GM12874 (cell line): Measurements from ENCODE around the gene IMMP2L.

Experiments
- TF ChIP-seq, protein P1 (sequence below): IDR thresholded peaks from 2 replicates; pipeline ENCODE4 v1.5.1; 2011; ENCODE audit warnings: low read depth, mild to moderate bottlenecking, control low read depth, low read length, moderate library complexity; ENCODE audit not compliant: insufficient read depth

IMMP2L gene

DNA sequence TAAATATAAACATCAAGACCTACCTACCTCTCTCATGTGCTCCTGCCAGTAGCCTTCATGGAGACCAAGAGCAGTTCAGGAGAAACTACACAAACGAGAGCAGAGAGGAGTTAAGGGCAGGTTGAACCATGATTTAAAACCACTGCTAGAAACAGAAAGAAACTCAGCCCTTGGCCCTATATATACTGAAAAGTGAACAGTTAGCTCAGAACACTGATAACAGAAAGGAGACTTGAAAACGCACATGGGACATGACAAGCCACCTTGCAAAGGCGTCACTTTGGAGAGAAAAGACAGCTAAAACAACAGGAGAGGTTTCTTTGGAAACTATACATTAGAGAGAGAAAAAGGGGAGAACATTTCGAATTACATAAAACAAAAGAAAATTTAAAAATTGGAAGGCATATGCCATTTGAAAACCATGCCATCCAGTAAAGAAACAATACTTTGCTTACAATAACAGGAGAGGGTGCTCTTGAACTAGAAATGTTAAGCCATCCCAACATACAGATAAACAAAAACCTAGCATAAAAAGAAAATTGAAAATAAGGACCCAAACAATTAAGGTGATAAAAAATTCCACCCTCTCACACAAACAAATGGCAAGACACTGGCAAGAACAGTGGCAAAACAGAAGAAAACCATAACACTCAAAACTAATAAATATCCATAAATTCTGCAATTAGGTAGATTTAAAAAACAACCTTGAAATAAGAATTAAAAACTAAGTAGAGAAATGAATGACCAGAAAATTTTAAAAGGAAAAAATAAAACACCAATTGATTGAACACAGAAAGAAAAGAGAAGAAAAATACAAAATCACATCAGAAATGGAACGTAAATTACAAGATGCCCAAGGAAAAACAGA, 232.7 kb downstream of the IMMP2L start:
- TF ChIP-seq, protein P1, sequence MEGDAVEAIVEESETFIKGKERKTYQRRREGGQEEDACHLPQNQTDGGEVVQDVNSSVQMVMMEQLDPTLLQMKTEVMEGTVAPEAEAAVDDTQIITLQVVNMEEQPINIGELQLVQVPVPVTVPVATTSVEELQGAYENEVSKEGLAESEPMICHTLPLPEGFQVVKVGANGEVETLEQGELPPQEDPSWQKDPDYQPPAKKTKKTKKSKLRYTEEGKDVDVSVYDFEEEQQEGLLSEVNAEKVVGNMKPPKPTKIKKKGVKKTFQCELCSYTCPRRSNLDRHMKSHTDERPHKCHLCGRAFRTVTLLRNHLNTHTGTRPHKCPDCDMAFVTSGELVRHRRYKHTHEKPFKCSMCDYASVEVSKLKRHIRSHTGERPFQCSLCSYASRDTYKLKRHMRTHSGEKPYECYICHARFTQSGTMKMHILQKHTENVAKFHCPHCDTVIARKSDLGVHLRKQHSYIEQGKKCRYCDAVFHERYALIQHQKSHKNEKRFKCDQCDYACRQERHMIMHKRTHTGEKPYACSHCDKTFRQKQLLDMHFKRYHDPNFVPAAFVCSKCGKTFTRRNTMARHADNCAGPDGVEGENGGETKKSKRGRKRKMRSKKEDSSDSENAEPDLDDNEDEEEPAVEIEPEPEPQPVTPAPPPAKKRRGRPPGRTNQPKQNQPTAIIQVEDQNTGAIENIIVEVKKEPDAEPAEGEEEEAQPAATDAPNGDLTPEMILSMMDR = no peak

GRCh38 chr7:111328487-111328886, 233.8 kb downstream of the IMMP2L start:
- TF ChIP-seq, protein P1 = no peak

DNA sequence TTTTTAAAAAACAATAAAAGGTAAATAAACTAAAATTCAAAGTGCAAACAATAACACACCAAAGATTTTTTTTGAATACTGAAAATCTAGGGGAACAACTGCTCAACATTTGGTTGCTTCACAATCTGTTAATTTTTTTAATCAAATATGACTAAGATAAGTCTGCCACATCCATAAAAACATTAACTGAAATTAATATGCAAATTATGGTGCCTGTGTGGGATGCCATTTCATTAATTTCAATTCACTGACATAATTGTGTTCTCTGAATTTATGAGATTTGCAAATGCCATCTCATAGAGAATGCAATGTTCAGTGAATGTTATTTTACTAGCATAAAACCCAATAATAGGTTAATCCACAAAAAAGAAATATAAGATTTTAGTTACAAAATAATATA, 237.5 kb downstream of the IMMP2L start:
- TF ChIP-seq, protein P1 = no peak

DNA sequence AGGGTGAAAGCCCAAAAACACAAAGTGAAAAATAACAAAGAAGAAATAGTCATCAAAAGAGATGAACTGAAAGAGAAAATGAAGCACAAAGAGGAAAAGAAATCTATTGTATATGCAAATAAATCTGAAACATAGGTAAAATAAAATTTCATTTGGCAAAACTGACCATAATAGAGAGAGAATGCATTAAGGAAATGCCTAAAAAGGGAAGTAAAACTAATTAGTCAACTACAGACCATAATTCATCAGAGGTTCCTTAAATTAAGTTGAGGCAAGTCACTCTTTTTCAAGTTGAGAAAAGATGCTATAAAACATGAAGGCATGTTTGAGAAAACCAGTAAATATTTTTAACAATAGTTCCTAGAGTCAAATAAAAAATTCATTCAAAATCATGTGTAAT, 238.1 kb downstream of the IMMP2L start:
- TF ChIP-seq, protein P1 = no peak

DNA sequence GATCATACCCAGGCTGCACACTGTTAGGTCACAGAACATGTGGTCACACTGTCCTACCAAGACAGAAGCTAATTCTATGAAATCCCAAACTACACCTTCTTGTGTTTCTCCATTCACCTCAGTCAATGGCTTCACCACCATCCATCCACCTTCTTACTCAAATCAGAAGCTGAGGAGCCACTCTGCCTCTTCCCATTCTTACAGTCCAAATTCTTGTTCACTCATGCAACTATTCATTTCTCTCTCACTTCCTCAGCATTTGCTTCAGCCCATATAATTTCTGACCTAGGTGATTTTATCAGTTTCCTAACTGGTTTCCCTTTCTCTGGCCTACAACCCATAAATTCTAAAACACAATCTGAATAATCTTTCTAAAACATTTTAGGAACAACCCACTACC, 242.2 kb downstream of the IMMP2L start:
- TF ChIP-seq, protein P1 = no peak

- TF ChIP-seq, protein P1 = no peak
Measured at GRCh38 chr7:111312966-111313365, 249.3 kb downstream of the IMMP2L start.

DNA sequence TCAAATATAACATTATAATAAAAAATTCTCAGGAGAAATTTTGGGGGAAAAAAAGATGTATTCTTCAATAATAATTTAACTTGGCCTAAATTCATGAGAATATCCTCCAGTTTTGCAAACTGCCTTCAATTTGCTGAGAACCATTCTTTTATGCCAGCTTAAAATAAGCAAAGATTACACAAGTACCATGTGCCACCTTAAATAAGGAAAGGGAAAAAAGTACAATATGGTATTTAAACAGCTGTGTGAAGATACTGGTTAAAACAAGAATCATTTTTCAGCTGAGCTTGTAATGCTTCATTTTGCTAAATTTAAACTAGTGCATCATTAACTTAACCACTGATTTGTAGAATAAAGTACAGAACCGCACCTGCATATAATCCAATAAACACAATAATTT, 253.6 kb downstream of the IMMP2L start:
- TF ChIP-seq, protein P1 = no peak
